Activated naive CD8-positive, alpha-beta T cell treated with anti-CD3 and anti-CD28 coated beads, Interleukin-2, amount 50 U/mL, for 16 hours (primary cell): ENCODE measurements around the gene SMIM31.

Experiments
- DNase-seq: peaks from one replicate; pipeline ENCODE4 v3.0.0-alpha.2; 2020; ENCODE audit warnings: low read depth, low spot score

Gene SMIM31

DNA sequence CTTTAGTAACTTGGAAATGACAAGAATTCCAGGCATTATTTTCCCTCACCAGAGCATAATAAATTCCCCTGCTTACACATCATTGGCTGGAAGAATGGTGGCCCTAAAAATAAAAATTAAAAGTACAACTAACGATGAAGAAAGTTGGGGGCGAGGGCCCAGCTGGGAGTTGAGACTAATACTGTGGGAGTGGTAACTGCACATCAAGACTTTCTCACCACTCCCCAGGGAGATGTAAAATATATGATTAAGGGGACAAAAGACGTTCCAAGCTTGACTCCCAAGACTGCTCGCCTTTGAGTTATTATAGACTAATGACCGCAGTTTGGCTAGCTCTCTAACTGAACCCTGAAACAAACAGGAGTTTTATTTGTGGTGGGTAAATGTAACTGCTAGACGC is 30.0 kb downstream of the SMIM31 start:
- DNase-seq, result no peak

- no peak for DNase-seq
These were observed 35.1 kb downstream of the SMIM31 start for GRCh38 chr4:164789047-164789446.

- DNase-seq, result no peak
These were observed 36.3 kb downstream of the SMIM31 start for GRCh38 chr4:164790249-164790648.

GRCh38 chr4:164799410-164799809 is 45.5 kb downstream of the SMIM31 start:
- DNase-seq, result no peak

- DNase-seq, result no peak
These were observed 46.9 kb downstream of the SMIM31 start for GRCh38 chr4:164800786-164801185.

DNA sequence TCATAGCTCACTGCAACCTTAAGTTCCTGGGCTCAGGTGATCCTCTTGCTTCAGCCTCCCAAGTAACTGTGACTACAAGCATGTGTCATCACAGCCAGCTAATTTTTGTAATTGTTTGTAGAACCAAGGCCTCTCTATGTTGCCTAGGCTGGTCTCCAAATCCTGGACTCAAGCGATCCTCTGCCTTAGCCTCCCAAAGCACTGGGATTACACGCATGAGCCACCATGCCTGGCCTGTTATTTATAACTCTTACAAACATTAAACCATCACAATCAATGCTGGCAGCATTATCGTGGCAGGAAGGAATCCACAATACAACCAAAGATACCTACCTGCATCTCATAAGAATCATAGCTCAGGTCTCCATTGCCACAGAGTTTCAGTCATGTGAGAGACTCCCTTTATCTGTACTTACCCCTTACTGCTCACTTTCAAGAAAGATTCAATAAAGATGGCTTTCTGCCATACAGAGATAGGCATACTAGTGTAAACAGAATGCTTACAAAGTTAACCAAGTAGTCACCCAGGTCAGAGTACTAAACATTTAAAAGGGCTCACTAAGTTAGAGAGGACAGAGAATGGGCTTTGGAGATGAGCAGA is 48.5 kb downstream of the SMIM31 start:
- no peak for DNase-seq

GRCh38 chr4:164803702-164804101 is 49.8 kb downstream of the SMIM31 start:
- no peak for DNase-seq

DNA sequence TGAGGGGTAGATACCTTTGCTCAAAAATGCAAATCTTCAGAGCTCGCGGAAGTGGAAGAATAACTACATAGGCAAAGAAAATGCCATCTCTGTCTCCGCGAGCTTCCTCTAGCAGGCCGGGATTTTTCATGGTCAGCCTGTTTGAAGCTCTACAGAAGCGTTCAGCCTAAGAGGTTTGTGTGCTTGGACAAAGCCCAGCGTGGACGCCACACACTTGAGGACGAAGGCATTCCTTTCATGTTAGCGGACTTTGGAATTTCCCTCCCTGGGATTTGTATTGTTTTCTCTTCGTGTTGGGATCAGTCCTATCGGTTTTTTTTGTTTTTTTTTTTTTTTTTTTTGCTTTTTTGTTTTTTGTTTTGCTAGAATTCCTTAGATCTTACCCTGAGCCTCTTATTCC is 53.7 kb downstream of the SMIM31 start:
- no peak for DNase-seq

GRCh38 chr4:164813554-164813953 is 59.6 kb downstream of the SMIM31 start:
- no peak for DNase-seq

DNA sequence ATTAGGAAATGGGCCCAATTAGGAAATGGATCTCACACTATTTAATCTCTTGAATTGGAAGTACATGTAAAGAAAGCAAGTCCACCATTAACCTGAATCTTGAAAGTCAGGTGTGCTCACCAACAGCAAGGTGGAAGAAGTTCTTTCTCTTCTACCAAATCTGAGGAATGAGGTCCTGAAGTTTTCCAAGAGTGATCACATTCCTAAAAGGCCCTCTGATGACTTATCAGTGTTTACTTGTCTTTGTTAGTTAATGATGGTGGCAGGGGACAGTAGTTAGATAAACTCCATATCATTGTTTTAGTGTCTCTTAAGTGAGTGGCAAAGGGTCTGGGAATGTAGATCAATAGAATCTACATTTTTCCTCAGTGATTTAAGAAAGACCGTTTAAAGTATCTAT is 61.8 kb downstream of the SMIM31 start:
- DNase-seq, result no peak

DNA sequence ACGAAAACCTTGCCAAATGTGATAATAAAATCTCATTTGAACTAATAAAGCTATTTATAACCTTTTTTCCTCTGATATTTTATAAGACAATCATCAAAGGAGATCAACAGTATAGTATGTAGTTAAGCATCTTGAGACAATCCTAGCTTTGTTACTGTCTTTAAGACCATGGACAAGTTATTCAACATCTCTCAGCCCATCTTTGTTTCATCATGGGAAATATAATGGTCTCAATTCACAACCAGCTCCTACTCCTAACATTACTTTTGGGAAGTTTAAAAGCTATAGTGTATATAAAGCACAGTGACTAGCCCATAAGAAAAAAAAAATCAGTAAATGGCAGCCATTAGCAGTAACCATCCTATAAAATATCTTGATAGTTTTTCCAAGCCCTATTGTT is 65.4 kb downstream of the SMIM31 start:
- no peak for DNase-seq

GRCh38 chr4:164821711-164822110 is 67.8 kb downstream of the SMIM31 start:
- no peak for DNase-seq

DNA sequence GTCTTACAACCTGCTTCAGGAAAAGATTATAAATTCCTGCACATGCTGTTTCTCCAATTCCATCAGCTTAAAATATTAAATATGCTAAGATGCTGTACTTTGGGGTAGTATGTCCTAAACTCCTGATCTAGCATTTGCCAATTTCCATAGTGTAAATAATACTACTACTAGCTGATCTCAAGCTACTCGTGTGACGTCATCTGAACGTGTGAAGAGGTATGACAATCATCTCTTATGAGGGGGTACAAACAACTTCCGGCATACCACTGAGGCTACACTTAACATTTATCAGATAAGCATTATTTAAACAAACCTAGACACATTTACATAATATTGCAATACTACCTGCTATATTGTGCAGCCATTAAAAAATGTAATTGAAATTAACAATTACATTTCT is 70.7 kb downstream of the SMIM31 start:
- DNase-seq, result no peak

GRCh38 chr4:164828955-164829354 is 75.0 kb downstream of the SMIM31 start:
- DNase-seq, result no peak

DNA sequence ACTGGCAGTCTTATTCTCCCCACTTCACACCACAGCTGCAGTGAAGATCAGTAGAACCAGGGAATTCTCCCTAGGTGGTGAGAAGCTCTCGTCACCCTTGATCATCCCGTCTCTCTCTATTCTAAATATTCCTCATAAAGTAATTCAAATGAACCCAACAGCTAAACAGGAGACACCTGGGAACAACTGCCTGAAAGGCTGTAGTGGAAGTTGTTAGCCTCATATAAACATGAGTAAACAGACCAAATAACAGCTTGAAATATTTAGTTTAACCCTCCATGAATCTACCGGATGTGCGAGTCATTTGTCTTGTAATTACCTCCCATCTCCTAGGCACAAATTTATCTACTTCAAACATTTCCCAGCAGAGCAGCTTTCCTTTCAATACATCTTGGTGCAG is 92.6 kb downstream of the SMIM31 start:
- DNase-seq, result no peak

- no peak for DNase-seq
These were observed 93.1 kb downstream of the SMIM31 start for GRCh38 chr4:164847016-164847415.

- DNase-seq, result no peak
These were observed 94.2 kb downstream of the SMIM31 start for GRCh38 chr4:164847967-164848649.
